HG03442 (cell line): ENCODE data around the gene PTPRQ.

Experiments used
- ATAC-seq: cut with Tn5 transposase; IDR thresholded peaks from one replicate; pipeline ENCODE4 v1.9.1; 2021; ENCODE audit warnings: mild to moderate bottlenecking, moderate library complexity; ENCODE audit not compliant: unreplicated experiment

The PTPRQ gene

GRCh38 chr12:80556566-80556965 lies 112.5 kb downstream of the PTPRQ start:
- ATAC-seq, result no peak

GRCh38 chr12:80559766-80560165 lies 115.7 kb downstream of the PTPRQ start:
- no peak for ATAC-seq

- ATAC-seq, result no peak
Observed at GRCh38 chr12:80565271-80565670, 121.2 kb downstream of the PTPRQ start.

- no peak for ATAC-seq
Observed at GRCh38 chr12:80567401-80567800, 123.4 kb downstream of the PTPRQ start.

- ATAC-seq, result no peak
Observed at GRCh38 chr12:80576641-80577418, 132.8 kb downstream of the PTPRQ start.

- no peak for ATAC-seq
Observed at GRCh38 chr12:80580254-80580653, 136.2 kb downstream of the PTPRQ start.

GRCh38 chr12:80581783-80582182 lies 137.7 kb downstream of the PTPRQ start:
- no peak for ATAC-seq

- no peak for ATAC-seq
Observed at GRCh38 chr12:80582431-80582830, 138.4 kb downstream of the PTPRQ start.

- ATAC-seq, result no peak
Observed at GRCh38 chr12:80589077-80589476, 145.0 kb downstream of the PTPRQ start.

- ATAC-seq, result no peak
Observed at GRCh38 chr12:80590085-80590484, 146.1 kb downstream of the PTPRQ start.

GRCh38 chr12:80593766-80594165 lies 149.7 kb downstream of the PTPRQ start:
- ATAC-seq, result no peak

- no peak for ATAC-seq
Observed at GRCh38 chr12:80596509-80596908, 152.5 kb downstream of the PTPRQ start.

- ATAC-seq, result no peak
Observed at GRCh38 chr12:80598004-80598606, 154.1 kb downstream of the PTPRQ start.

GRCh38 chr12:80602455-80602854 lies 158.4 kb downstream of the PTPRQ start:
- no peak for ATAC-seq

GRCh38 chr12:80607361-80608135 lies 163.5 kb downstream of the PTPRQ start:
- no peak for ATAC-seq

- no peak for ATAC-seq
Observed at GRCh38 chr12:80617733-80618132, 173.7 kb downstream of the PTPRQ start.

GRCh38 chr12:80620281-80620680 lies 176.2 kb downstream of the PTPRQ start:
- ATAC-seq, result no peak

GRCh38 chr12:80622271-80622670 lies 178.2 kb downstream of the PTPRQ start:
- ATAC-seq, result no peak

- ATAC-seq, result no peak
Observed at GRCh38 chr12:80625051-80625450, 181.0 kb downstream of the PTPRQ start.

GRCh38 chr12:80625901-80626300 lies 181.9 kb downstream of the PTPRQ start:
- no peak for ATAC-seq

- no peak for ATAC-seq
Observed at GRCh38 chr12:80627782-80628181, 183.7 kb downstream of the PTPRQ start.

- no peak for ATAC-seq
Observed at GRCh38 chr12:80632835-80633234, 188.8 kb downstream of the PTPRQ start.
